Endodermal cell (in vitro differentiated cells): ENCODE data around the gene FMO5. TPM values are rescaled to one million over a fixed set of nuclear protein-coding genes. Genes with fewer than 3 reads are reported as not detected.
"Not testable (repeated sequence)": the region's sequence is repeated elsewhere in the genome, so short reads cannot be mapped to it uniquely, and the experiment has no call there.

Experiments
- DNase-seq: peaks from one replicate; pipeline ENCODE4 v3.0.0-alpha.2; 2017
- H3K27ac ChIP-seq: 2 replicates; pipeline ENCODE4 v1.5.1; 2013; ENCODE audit warnings: mild to moderate bottlenecking, low read depth, low read length, moderate library complexity
- H3K27me3 ChIP-seq: 2 replicates; pipeline ENCODE4 v1.6.1; 2013; ENCODE audit warnings: mild to moderate bottlenecking, low read length, moderate library complexity; ENCODE audit not compliant: insufficient read depth, control insufficient read depth, poor library complexity, severe bottlenecking
- H3K36me3 ChIP-seq: 2 replicates; pipeline ENCODE4 v1.7.0; 2013; ENCODE audit warnings: mild to moderate bottlenecking, low read length, moderate library complexity; ENCODE audit not compliant: control insufficient read depth, insufficient read depth
- H3K4me1 ChIP-seq: one replicate; pipeline ENCODE4 v1.7.0; 2013; ENCODE audit warnings: low read length; ENCODE audit not compliant: control insufficient read depth, insufficient read depth
- H3K4me3 ChIP-seq: 2 replicates; pipeline ENCODE4 v1.5.1; 2013; ENCODE audit warnings: mild to moderate bottlenecking, low read length, moderate library complexity
- H3K9ac ChIP-seq: 2 replicates; pipeline ENCODE4 v1.6.1; 2013; ENCODE audit warnings: mild to moderate bottlenecking, low read length, moderate library complexity; ENCODE audit not compliant: poor library complexity, severe bottlenecking; ENCODE audit errors: extremely low read depth
- H3K9me3 ChIP-seq: 2 replicates; pipeline ENCODE4 v1.6.1; 2013; ENCODE audit warnings: mild to moderate bottlenecking, low read length, moderate library complexity; ENCODE audit not compliant: control insufficient read depth
- H3K27ac Mint-ChIP-seq: 2 replicates; pipeline ENCODE4 v1.8.0; 2020; ENCODE audit warnings: mixed read lengths
- H3K27me3 Mint-ChIP-seq: 2 replicates; pipeline ENCODE4 v1.8.0; 2021; ENCODE audit warnings: mild to moderate bottlenecking, mixed read lengths; ENCODE audit not compliant: insufficient read depth
- H3K36me3 Mint-ChIP-seq: 2 replicates; pipeline ENCODE4 v1.8.0; 2020; ENCODE audit warnings: low read depth, mixed read lengths
- H3K4me1 Mint-ChIP-seq: 2 replicates; pipeline ENCODE4 v1.8.0; 2020; ENCODE audit warnings: mixed read lengths
- H3K4me3 Mint-ChIP-seq: 2 replicates; pipeline ENCODE4 v1.8.0; 2020; ENCODE audit warnings: mild to moderate bottlenecking, moderate library complexity, mixed read lengths
- H3K9me3 Mint-ChIP-seq: 2 replicates; pipeline ENCODE4 v1.8.0; 2020; ENCODE audit warnings: mild to moderate bottlenecking, mixed read lengths
- WGBS, 2 experiments: methylation state at CpG; one replicate each; pipeline versions ENCODE4 v1.1.5 to v1.1.7; 2013; ENCODE audit warnings: missing lambda C conversion rate in 2 of 2, mixed read lengths in 1 of 2; ENCODE audit not compliant: insufficient coverage in 1 of 2, insufficient read length in 1 of 2; 5-methylcytosine and 5-hydroxymethylcytosine counted together
- total RNA-seq, 2 donors: library from RNA; stranded (reverse); fragmentation: NEBNext Ultra II Directional in 1 of 2; extraction: Animal tissue kit (Norgen Biotek cat#: 25700) in 1 of 2; gene quantifications; 2 replicates in 1 of 2; 3 replicates in 1 of 2; pipeline ENCODE4 v1.2.1, GENCODE V29; 2021
- TF ChIP-seq, protein P1 (sequence below): fragments of 200-600 bp; sonication (generic); conservative IDR thresholded peaks from 2 replicates; pipeline ENCODE4 v1.5.0; 2021; ENCODE audit warnings: antibody characterized with exemption, mild to moderate bottlenecking

FMO5 gene
- total RNA-seq, 2 donors from 2014 or later = 13.9 to 14.1 TPM

DNA sequence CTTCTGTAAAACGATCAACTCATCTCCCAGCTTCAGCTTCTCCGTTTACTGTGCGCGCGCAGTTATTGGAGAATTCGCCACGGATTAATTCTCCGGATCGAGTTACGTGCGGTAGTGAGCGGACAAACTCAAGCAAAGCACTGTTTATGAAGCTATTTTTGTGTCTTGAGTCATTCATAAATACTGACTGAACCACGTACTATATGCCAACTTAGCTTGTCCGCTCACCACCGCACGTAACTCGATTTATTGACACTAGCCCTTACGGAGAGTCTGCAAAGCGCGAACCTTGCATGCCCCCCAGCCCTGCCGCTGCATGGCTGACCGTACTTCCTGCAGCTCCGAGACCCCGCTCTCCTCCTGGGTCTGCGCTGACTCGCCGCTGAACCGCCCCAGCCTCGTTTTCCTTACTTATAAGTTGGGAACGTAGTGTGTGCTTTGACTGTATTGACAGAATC, 18.1 kb upstream of the FMO5 start:
- Mint-ChIP-seq H3K4me1 (peaks cover 61% of the 10 kb centered on the region), H3K27me3 (peaks cover 2% of the 10 kb centered on the region), H3K4me3 (peak overlapping the region; percentile 82), H3K36me3 (peaks cover 6% of the 10 kb centered on the region), H3K9me3 (no peaks in the 10 kb centered on the region), H3K27ac (peak overlapping the region; percentile 46)
- H3K9ac ChIP-seq = peak overlapping the region; percentile 69
- no peaks in the 10 kb centered on the region for H3K9me3 ChIP-seq
- H3K27me3 ChIP-seq = no peaks in the 10 kb centered on the region
- DNase-seq = peak; percentile 76
- H3K4me3 ChIP-seq = peak overlapping the region; percentile 99
- H3K36me3 ChIP-seq = peaks cover 10% of the 10 kb centered on the region
- TF ChIP-seq, protein P1, sequence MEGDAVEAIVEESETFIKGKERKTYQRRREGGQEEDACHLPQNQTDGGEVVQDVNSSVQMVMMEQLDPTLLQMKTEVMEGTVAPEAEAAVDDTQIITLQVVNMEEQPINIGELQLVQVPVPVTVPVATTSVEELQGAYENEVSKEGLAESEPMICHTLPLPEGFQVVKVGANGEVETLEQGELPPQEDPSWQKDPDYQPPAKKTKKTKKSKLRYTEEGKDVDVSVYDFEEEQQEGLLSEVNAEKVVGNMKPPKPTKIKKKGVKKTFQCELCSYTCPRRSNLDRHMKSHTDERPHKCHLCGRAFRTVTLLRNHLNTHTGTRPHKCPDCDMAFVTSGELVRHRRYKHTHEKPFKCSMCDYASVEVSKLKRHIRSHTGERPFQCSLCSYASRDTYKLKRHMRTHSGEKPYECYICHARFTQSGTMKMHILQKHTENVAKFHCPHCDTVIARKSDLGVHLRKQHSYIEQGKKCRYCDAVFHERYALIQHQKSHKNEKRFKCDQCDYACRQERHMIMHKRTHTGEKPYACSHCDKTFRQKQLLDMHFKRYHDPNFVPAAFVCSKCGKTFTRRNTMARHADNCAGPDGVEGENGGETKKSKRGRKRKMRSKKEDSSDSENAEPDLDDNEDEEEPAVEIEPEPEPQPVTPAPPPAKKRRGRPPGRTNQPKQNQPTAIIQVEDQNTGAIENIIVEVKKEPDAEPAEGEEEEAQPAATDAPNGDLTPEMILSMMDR = no peak
- no peaks in the 10 kb centered on the region for H3K4me1 ChIP-seq
- 0% methylated on average over 15 to 30 of the region's 30 CpGs for WGBS, 2 experiments
- peak overlapping the region; percentile 83 for H3K27ac ChIP-seq

DNA sequence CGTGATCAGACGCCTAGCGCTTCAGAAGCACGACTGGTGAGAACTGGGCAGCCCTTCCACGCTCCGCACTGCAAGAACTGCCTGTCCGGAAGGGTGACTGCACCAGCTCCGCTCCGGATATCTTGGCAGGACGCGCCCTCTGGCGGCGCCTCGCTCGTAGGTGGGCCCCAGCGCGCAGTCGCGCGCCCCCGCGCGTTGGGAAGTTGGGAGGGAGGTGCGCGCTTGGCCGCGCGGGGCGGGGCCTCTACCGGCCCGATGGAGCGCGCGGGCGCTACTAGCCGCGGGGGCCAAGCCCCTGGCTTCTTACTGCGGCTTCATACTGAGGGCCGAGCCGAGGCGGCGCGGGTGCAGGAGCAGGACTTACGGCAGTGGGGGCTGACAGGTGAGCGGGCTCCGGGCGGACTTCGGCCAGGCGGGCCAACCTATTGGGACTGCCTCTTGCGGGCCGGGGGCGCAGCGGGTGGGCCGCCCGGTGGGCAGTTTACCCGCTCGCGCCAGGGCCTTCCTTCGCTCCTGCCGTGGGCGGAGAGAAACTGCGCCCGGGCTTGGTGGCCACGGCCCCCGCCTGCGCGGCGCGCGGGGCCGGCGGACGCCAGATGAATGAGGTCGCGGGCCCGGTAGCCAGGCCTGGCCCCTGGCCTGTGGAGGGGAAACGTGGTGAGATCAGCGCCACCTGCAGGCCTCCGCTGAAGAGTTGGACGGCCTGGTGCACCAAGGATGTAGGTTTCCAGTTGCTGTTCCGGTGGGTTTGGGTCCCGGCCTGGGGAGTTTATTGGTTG, 17.5 kb upstream of the FMO5 start, which contains the start of gene CHD1L:
Gene CHD1L, plus strand, starts transcription at position 236 of the 779 bp plus-strand sequence. Its CDS starts 20 bp downstream, at position 256.
- peaks cover 2% of the 10 kb centered on the region for H3K27me3 Mint-ChIP-seq
- H3K4me3 ChIP-seq = peak within 1 kb of the TSS; percentile 99
- H3K4me3 Mint-ChIP-seq = peak within 1 kb of the TSS; percentile 82
- H3K36me3 Mint-ChIP-seq = peaks cover 6% of the 10 kb centered on the region
- peak within 1 kb of the TSS; percentile 83 for H3K27ac ChIP-seq
- peaks cover 64% of the 10 kb centered on the region for H3K4me1 Mint-ChIP-seq
- H3K9ac ChIP-seq = peak within 1 kb of the TSS; percentile 69
- TF ChIP-seq, protein P1 = peak; percentile 87
- peaks cover under 1% of the 10 kb centered on the region for H3K9me3 ChIP-seq
- 0 to 1% methylated on average over 9 to 82 of the region's 82 CpGs for WGBS, 2 experiments
- no peaks in the 10 kb centered on the region for H3K27me3 ChIP-seq
- DNase-seq = peak; percentile 97
- no peaks in the 10 kb centered on the region for H3K4me1 ChIP-seq
- peak within 1 kb of the TSS; percentile 46 for H3K27ac Mint-ChIP-seq
- peaks cover under 1% of the 10 kb centered on the region for H3K9me3 Mint-ChIP-seq
- peaks cover 10% of the 10 kb centered on the region for H3K36me3 ChIP-seq

DNA sequence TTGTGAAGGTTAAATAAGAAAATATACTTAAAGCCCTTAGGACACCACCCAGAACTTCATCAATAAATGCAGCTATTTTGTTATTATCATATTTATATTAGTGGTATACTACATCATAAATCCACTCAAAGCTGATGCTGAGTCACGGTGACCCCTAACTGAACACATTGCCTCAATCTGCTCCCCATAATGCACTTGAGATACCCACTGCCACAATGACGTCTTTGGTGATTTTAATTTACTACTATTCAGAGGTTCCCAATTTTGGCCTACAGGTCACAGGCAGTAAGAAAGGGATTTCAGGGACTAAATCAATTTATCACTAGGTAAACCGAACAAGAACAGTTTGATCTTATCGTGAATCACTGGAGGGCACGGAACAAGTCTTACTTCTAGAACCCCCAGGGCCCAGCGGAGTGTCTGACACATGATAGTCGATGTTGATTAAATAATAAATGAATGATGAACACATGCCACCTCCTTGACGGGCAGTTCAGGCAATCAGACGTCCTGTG, 16.9 kb upstream of the FMO5 start:
- H3K27ac ChIP-seq = no peak overlapping the region
- DNase-seq = no peak
- Mint-ChIP-seq H3K27ac (no peak overlapping the region), H3K4me3 (peak overlapping the region; percentile 82), H3K4me1 (peaks cover 57% of the 10 kb centered on the region), H3K27me3 (peaks cover 2% of the 10 kb centered on the region), H3K36me3 (peaks cover 6% of the 10 kb centered on the region), H3K9me3 (peaks cover 2% of the 10 kb centered on the region)
- H3K36me3 ChIP-seq = peaks cover 10% of the 10 kb centered on the region
- H3K4me3 ChIP-seq = peak overlapping the region; percentile 99
- peaks cover 7% of the 10 kb centered on the region for H3K9me3 ChIP-seq
- no peak overlapping the region for H3K9ac ChIP-seq
- WGBS, 2 experiments = 61 to 75% methylated on average over 4 to 9 of the region's 9 CpGs
- H3K27me3 ChIP-seq = no peaks in the 10 kb centered on the region
- no peaks in the 10 kb centered on the region for H3K4me1 ChIP-seq
- TF ChIP-seq, protein P1 = no peak

DNA sequence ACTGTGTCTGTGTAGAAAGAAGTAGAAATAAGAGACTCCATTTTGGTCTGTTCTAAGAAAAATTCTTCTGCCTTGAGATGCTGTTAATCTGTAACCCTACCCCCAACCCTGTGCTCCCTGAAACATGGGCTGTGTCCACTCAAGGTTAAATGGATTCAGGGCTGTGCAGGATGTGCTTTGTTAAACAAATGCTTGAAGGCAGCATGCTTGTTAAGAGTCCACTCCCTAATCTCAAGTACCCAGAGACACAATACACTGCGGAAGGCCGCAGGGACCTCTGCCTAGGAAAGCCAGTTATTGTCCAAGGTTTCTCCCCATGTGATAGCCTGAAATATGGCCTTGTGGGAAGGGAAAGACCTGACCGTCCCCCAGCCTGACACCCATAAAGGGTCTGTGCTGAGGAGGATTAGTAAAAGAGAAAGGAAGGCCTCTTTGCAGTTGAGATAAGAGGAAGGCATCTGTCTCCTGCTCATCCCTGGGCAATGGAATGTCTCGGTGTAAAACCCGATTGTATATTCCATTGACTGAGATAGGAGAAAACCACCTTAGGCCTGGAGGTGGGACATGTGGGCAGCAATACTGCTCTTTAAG, 15.1 kb upstream of the FMO5 start:
- not testable (repeated sequence) for H3K27me3 ChIP-seq, H3K4me1 ChIP-seq, H3K4me3 ChIP-seq, H3K27me3 Mint-ChIP-seq, H3K9ac ChIP-seq, H3K27ac ChIP-seq, H3K36me3 Mint-ChIP-seq, H3K36me3 ChIP-seq
- H3K4me3 Mint-ChIP-seq = peak overlapping the region; percentile 15
- DNase-seq = peak; percentile 49
- WGBS, 2 experiments = 40 to 46% methylated on average over 1 to 3 of the region's 5 CpGs
- peak overlapping the region; percentile 91 for H3K27ac Mint-ChIP-seq
- H3K9me3 ChIP-seq = peaks cover 24% of the 10 kb centered on the region
- H3K4me1 Mint-ChIP-seq = peaks cover 52% of the 10 kb centered on the region
- H3K9me3 Mint-ChIP-seq = peaks cover 17% of the 10 kb centered on the region
